ENCODE results near the gene VCP.

Gene VCP

DNA sequence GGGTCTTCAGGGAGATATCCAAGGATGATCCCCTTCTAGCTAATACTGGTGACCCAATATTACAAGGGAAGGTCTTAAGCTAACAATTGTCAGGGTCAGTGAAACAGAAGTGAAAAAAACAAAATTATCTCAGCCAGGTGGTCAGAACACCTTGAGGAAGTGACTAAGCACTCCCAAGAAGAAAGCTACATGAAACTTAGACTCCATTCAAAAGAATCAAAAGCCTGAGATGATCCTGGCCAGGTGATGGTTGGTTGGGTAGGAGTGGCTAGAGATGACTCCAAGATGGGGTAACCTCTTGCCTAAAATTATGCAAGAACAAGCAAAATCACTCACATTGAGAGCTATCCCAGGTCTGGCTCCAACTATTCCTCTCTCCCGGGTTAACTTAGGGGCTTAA, 5.4 kb downstream of the VCP start:
- no peak for DNase-seq (ENCODE audit: extremely low read depth in 1 of 2, low read depth in 1 of 2)

- DNase-seq (ENCODE audit: extremely low read depth in 1 of 2, low read depth in 1 of 2), result no peak
Measured at GRCh38 chr9:35060548-35061207, 11.7 kb downstream of the VCP start.

DNA sequence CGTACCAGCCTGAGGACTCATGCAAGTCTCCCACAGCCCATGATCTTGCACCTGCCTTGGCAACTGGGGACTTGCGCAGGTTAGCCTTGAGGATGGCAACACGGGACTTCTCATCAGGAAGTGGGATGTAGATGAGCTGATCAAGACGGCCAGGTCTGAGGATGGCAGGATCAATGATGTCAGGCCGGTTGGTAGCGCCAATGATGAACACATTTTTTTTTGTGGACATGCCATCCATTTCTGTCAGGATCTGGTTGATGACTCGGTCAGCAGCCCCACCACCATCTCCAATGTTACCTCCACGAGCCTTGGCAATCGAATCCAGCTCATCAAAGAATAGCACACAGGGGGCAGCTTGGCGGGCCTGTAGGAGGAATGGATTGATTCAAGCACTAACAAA, 13.0 kb downstream of the VCP start:
- no peak for DNase-seq (ENCODE audit: extremely low read depth in 1 of 2, low read depth in 1 of 2)

- no peak for DNase-seq (ENCODE audit: extremely low read depth in 1 of 2, low read depth in 1 of 2)
Measured at GRCh38 chr9:35057271-35057620, 15.2 kb downstream of the VCP start.

DNA sequence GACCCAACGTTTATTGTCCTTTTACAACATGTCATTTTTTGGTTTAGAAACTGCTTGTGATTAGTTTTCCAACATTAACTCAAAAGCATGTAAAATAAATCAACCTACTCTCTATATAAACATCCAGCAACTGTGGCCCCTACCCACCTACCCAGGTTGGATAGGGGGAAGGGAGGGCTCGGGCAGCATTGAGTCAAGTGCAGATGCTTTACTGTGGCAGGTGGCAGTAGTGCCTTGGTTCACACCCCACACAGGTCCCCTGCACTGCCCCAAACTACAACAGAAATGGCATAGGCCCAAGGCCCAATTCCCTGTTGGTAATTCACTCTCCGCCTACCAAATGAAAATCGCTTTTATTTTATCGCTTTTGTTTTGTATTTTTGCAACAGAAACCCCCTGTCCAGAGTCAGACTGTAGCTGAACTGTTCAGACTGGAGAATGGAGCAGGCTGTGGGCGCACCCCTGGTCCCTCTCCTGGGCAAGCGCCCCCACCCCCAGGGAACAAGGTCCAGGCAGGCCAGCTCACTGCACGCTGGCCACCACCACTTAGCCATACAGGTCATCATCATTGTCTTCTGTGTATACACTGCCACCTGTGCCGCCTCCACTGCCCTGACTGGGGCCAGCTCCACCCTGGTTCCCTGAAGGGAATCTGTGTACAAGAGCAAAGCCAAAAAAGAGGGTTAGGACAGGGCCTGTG, 15.7 kb downstream of the VCP start:
- no peak for DNase-seq (ENCODE audit: extremely low read depth in 1 of 2, low read depth in 1 of 2)

DNA sequence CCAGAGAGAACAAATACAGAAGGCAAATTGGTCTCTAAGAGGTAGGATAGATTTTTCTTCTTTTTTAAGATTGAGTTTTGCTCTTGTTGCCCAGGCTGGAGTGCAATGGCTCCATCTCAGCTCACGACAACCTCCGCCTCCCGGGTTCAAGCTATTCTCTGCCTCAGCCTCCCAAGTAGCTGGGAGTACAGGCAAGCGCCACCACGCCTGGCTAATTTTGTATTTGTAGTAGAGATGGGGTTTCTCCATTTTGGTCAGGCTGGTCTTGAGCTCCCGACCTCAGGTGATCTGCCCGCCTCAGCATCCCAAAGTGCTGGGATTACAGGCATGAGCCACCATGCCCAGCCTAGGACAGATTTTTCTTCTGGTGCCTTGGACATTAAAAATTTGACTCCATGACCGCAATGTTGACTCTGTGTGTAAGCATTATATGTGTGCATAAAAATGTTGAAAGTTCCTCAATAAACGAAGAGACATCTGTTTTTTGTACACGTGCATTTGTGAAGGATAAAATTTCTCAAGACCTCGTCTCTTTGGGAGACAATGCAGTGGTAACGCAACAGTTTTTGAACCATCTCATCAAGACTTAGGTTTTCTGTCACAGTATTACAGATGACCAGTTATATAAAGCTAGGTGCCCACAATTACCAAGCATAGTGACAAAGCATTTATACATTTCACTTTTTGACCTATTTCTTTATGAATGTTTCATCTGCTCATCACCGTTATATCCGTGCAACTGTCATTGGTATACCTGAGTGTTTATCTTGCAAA, 17.4 kb downstream of the VCP start:
- no peak for DNase-seq (ENCODE audit: extremely low read depth in 1 of 2, low read depth in 1 of 2)

DNA sequence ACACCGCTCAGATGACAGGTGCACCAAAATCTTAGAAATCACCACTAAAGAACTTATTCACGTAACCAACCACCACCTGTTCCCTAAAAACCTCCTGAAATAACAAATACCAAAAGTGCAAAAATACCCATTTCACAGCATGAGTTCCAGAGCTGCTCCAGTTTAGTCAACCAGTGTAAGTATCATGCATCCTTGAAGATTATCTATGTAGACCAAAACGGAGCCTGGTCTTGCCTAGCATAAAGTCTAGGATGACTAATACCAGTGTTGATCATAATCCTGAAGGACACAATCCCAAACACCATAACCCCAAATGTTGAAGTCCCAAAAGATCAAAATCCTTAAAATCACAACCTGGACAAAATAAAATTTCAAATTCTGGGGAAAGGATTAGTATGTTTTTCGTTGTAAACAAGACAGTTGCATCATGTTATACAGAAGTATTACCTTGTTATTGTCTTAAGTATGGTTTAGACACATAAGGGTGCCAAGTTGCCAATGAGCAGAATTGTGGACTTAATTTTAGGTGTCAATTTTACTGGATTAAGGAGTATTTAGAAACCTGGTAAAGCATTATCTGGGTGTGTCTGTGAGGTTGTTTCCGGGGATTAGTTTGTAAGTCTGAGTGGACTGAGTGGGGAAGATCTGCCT, 18.1 kb downstream of the VCP start:
- no peak for DNase-seq (ENCODE audit: extremely low read depth in 1 of 2, low read depth in 1 of 2)

DNA sequence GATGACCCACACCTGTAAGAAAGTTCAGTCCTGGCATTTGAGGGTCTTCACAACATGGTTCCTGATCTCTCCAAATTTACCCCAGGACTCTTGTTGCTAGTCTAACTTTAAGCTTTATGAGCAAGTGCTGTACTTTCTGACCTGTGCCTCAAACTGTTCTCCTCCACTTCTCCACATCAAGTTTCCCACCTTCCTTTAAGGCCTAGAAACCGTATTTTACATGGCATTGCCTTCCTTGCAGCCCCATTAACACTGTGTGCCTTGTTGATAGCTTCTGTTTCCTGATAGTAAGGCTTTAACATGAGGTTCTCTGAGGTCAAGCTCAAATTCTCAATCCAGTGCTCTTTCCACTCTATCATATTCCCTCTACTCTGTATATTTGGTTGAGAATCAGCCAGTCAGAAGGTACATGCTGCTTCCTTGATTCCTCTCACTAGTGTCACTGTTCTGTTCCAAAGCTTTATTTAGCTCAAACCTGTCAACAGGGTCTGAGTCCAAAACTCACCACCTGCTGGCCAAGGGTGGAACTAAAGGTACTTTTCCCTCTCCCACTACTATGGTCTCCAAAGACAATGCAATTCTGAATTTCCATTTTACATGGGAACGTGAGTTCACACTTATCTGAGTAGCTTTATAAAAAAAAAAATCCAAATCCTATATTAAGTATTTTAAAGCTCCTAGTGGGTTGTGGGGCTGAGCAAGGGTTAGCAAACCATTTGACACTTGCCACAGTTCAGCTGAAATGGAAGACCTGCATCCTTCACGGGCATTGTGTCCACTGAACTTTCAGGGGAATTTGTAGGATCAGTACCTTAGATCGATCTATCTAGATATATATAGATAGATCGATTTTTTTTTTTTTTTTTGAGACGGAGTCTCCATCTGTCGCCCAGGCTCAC, 21.1 kb downstream of the VCP start:
- DNase-seq (ENCODE audit: extremely low read depth in 1 of 2, low read depth in 1 of 2), result no peak

- DNase-seq (ENCODE audit: extremely low read depth in 1 of 2, low read depth in 1 of 2), result no peak
Measured at GRCh38 chr9:35048511-35048910, 23.9 kb downstream of the VCP start.

GRCh38 chr9:35044071-35044470, 28.4 kb downstream of the VCP start:
- DNase-seq (ENCODE audit: extremely low read depth in 1 of 2, low read depth in 1 of 2), result no peak

DNA sequence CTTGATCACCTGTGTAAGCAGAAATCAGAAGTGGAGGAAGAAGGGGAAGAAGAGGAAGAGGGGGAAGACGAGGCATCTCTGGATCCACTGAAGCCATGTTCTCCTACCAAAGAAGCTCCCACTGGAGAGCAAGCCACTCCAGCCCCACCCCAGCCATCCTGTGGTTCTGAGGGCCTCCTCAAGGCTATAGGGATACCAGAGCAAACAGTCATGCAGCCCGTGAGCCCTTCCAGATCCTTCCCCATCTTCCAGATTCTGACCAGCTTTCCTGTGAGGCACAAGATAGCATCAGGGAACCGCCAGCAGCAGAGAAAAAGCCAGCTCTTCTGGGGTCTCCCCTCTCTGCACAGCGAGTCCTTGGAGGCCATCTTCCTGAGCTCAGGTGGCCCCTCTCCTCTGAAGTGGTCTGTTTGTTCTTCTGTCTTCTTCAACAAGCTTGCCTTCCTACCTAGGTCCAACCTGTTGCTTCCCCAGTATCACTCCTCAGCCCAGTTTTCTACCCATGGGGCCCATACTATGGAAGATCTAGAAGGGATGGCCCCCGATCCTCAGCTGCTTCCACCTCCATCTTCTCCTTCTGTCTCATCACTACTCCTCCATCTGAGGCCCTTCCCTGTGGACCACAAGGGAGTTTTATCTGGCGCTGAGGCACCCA, 29.4 kb downstream of the VCP start:
- no peak for DNase-seq (ENCODE audit: extremely low read depth in 1 of 2, low read depth in 1 of 2)

DNA sequence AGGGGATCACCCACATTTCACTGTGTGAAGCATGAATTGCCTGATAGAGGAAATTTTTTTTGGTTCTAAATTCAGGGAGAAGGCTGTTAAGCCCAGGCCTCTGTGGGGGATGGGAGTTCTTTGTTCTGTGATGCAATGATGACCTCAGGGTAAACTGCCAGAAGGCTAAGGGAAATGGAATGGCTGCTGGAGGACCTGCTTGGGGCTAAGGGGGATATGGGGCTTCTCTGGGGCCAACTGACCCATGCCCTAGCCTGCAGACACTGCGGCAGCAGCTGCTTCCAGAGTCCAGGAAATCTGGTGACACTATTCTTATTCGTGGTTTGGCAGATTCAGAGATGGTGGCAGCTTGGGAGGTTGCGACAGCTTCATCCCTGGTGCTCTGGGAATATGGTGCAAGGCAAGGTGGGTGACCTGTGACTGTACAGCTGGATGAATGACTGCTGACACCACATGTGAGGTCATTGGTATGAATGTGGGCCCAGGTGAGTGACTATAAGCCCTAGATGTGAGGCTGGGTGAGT, 30.3 kb downstream of the VCP start:
- no peak for DNase-seq (ENCODE audit: extremely low read depth in 1 of 2, low read depth in 1 of 2)

DNA sequence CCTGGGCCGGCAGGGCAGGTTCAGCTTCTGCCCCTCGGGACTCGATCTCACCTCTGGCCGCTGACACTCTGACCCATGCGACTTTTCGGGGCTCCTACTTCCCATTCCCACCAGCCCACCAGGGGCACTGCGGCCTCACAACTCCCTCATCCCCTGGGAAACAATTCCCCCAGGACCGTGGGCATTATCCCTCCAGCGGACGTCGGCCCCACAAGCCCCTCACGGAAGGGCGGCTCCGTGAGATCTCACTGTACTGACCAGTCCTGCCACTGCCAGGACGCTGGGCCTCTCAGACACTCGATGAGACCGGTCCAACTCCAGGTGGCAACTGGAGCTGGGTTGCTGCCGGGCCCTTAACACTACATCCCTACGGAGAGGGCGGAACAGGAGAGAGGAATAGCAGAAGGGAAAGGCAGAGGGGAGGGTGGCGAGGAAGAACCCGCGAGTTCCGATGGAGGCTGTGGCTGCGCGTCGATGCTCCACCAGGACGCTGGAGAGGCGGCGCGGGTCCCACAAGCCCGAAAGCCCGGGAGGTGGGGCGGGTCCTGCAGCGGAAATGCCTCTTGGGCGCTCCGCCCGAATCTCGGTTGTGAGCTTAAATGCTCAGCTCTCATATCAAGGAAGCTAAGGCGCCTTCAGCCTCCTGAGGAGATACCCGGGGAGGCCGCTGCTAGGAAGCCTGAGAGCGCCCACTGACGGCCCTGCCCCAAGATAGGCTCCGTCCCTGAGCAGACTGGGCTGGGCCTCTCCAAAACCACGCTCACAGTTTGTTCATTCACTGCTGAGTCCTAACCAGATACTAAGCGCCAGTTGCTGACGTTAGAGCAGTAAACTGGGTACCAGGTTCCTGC, 36.3 kb downstream of the VCP start:
- no peak for DNase-seq (ENCODE audit: extremely low read depth in 1 of 2, low read depth in 1 of 2)

DNA sequence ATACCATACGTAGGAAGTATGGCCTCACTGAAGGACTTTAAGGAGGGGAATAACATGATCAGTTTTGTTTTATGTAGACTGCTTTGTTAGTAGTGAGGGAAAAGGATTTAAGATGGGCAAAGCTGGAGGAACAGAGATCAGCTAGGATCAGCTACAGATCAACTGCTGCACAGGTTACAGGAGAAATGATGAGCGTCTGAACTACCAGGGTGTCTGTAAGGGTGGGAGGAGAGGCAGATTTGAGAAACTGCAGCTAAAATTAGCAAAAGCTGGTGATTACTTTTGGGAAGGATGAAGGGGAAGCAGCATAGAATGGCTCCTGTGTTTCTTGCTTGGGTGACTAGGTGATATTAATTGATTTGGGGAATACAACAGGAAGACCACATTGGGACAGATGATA, 39.3 kb downstream of the VCP start:
- DNase-seq (ENCODE audit: extremely low read depth in 1 of 2, low read depth in 1 of 2), result no peak

GRCh38 chr9:35029852-35030251, 42.6 kb downstream of the VCP start:
- DNase-seq (ENCODE audit: extremely low read depth in 1 of 2, low read depth in 1 of 2), result no peak

DNA sequence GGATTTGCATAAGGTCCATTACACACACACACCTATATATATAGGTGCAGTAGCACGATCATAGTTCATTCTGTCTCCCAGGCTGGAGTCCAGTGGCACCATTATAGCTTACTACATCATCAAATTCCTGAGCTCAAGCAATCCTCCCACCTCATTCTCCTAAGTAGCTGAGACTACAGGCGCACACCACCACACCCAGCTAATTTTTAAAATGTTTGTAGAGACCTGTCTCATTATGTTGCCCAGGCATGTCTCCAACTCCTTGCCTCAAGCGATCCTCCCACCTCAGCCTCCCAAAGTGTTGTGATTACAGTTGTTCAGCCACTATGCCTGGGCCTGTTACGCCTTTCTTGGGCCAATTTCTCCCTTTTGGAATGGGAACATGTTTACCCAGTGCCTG, 43.2 kb downstream of the VCP start:
- DNase-seq (ENCODE audit: extremely low read depth in 1 of 2, low read depth in 1 of 2), result no peak

GRCh38 chr9:35028341-35028740, 44.1 kb downstream of the VCP start:
- no peak for DNase-seq (ENCODE audit: extremely low read depth in 1 of 2, low read depth in 1 of 2)

DNA sequence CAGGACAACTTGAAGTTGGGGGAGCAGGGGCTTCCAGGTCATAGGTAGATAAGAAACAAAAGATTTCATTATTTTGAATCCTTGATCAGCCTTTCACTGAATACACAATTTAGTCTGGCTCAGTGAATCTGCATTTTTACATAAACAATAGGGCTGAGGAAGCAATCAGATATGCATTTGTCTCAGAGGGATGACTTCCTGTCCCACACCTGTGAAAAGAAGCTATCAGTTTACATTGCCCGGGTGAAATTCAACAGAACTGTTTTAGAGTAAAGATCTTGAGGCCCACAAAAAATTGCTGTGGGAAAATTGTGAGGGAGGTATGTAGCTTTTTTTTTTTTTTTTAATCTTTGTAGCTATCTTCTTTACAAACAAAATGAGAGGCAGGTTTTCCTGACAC, 44.6 kb downstream of the VCP start:
- no peak for DNase-seq (ENCODE audit: extremely low read depth in 1 of 2, low read depth in 1 of 2)

GRCh38 chr9:35027374-35027773, 45.1 kb downstream of the VCP start:
- DNase-seq (ENCODE audit: extremely low read depth in 1 of 2, low read depth in 1 of 2), result no peak
